Thymus (tissue), 11 donors: Measurements from ENCODE around the gene CMKLR1. TPM values are rescaled to one million over a fixed set of nuclear protein-coding genes. Genes with fewer than 3 reads are reported as not detected.

Source experiments
- DNase-seq, 9 donors: peaks; one replicate each; pipeline ENCODE4 v3.0.0-alpha.2; 2013; ENCODE audit warnings: low spot score in 9 of 9, low read depth in 6 of 9, missing footprints in 1 of 9
- H3K27ac ChIP-seq, 2 donors: one replicate each; pipeline ENCODE4 v1.5.1; 2013; ENCODE audit warnings: control low read depth in 1 of 2, low read depth in 1 of 2, low read length in 1 of 2, mild to moderate bottlenecking in 1 of 2, moderate library complexity in 1 of 2
- H3K27me3 ChIP-seq, 2 donors: one replicate each; pipeline ENCODE4 v1.5.1; 2013; ENCODE audit warnings: low read length in 1 of 2; ENCODE audit not compliant: control insufficient read depth in 2 of 2, insufficient read depth in 1 of 2
- H3K36me3 ChIP-seq, 2 donors: one replicate each; pipeline ENCODE4 v1.5.1; 2013; ENCODE audit warnings: low read length in 1 of 2, mild to moderate bottlenecking in 1 of 2, moderate library complexity in 1 of 2; ENCODE audit not compliant: control insufficient read depth in 2 of 2, insufficient read depth in 2 of 2
- H3K4me1 ChIP-seq, 2 donors: one replicate each; pipeline ENCODE4 v1.5.1; 2013; ENCODE audit warnings: low read length in 2 of 2; ENCODE audit not compliant: control insufficient read depth in 2 of 2, insufficient read depth in 2 of 2
- H3K4me3 ChIP-seq, 2 donors: one replicate each; pipeline ENCODE4 v1.5.1; 2013; ENCODE audit warnings: low read length in 2 of 2, control low read depth in 1 of 2, mild to moderate bottlenecking in 1 of 2
- H3K9me3 ChIP-seq, 2 donors: one replicate each; pipeline ENCODE4 v1.5.1; 2013; ENCODE audit warnings: low read length in 1 of 2, mild to moderate bottlenecking in 1 of 2; ENCODE audit not compliant: control insufficient read depth in 2 of 2, insufficient read depth in 1 of 2
- WGBS: extraction: QIAGEN DNeasy Blood & Tissue Kit; methylation state at CpG from one replicate; pipeline ENCODE4 v1.1.7; 2013; 5-methylcytosine and 5-hydroxymethylcytosine counted together
- polyA plus RNA-seq: library from polyadenylated mRNA; stranded (reverse); fragments of 200-250 nt; gene quantifications from one replicate; pipeline ENCODE4 v1.2.3, GENCODE V29; 2013
- total RNA-seq: library from RNA; stranded (reverse); fragments of 120-200 nt; gene quantifications from one replicate; pipeline ENCODE4 v1.2.4, GENCODE V29; 2013
- donor health status: healthy.

CMKLR1 gene
- total and polyA plus RNA-seq, 2 donors = 4.4 to 4.5 TPM

DNA sequence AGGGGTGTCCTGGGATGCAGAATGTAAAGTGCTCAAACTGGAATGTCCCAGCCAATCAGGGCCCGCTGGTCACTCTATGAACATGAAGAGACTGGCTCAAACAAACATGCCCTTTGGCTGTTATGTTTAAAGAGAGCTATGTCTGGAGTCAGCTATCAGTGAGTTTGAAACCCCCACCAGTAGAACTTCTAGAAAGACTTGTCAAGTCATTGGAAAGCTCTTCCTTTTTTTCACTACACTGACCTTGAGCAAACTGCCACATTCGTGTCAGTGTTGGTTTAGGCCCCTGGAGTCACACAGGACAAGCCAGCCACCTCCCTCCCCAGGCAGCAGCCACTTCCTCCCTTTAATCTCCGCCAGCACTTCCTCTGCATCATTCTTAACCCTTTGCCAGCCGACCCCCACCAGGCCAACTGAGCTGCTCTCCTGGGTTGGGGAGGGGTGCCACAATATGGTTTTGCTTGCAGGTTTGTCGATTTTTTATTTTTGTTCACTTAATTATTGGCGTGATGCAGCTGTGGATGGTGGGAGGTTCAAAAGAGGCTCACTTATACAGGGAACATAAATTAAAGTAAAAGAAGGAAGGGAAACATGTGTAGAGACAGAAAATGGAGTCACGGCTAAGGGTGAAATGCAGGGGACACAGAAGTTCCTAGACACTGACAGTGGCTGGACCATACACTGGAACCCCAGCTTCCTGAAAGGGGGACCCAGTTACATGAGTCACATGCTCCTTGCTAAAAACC, 25.3 kb downstream of the CMKLR1 start:
- DNase-seq = peak in 8 of 9 donors; percentile 10 to 82 (median 28)
- Histone ChIP-seq H3K4me1 (peaks cover 4 to 22% of the 10 kb centered on the region in 2 donors), H3K4me3 (no peak overlapping the region), H3K27ac (peak overlapping the region in 1 of 2 donors; percentile 43), H3K36me3 (no peaks in the 10 kb centered on the region), H3K9me3 (no peaks in the 10 kb centered on the region), H3K27me3 (no peaks in the 10 kb centered on the region)
- WGBS = 16% methylated on average over 7 of the region's 7 CpGs

DNA sequence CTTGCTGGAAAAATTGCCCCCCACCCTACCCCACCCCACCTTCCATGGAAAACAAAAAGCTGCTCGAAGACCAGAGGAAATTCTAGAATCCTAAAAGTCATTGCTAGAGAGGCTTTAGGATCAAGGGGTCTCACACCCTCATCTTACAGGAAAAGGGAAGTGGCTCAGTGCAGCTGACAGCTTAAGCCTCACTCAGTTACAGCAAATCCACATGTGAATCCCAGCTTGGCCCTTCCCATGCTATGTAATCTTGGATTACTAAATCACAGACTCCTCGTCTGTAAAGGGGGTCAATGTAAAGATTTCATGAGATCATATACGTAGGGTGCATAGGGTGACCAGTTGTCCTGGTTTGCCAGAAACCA, 25.9 kb downstream of the CMKLR1 start:
- WGBS = 51% methylated on average over 3 of the region's 3 CpGs
- peak in 2 of 9 donors; percentile 11 to 37 for DNase-seq
- Histone ChIP-seq H3K9me3 (no peaks in the 10 kb centered on the region), H3K36me3 (no peaks in the 10 kb centered on the region), H3K4me3 (no peak overlapping the region), H3K4me1 (peaks cover 4 to 22% of the 10 kb centered on the region in 2 donors), H3K27ac (peak overlapping the region in 1 of 2 donors; percentile 43), H3K27me3 (no peaks in the 10 kb centered on the region)

DNA sequence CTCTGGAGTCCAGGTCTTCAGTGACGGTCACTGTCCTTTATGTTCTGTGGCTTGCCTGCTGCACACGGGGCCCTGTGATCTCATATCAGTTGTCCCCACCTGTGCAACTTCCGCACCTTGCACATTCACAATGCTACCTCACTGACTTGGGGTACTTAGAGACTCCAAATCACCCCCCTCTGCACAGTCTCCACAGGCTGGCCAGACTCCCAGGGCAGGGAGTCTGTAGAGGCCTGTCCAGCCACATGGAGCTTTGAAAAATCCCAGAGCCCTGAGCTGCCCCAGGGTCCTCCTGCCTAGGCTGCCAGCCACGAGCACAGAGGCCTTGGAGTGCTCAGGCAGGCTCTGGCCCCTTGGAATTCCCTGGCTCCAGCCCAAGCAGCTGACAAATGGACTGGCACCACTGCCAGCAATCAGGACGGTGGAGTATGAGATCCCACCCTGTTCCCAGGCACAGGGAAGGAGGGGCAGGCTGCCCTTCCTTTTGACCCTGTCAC, 26.4 kb downstream of the CMKLR1 start:
- DNase-seq = peak in 1 of 9 donors; percentile 38
- Histone ChIP-seq H3K4me3 (no peak overlapping the region), H3K27me3 (no peaks in the 10 kb centered on the region), H3K36me3 (no peaks in the 10 kb centered on the region), H3K27ac (peak overlapping the region in 1 of 2 donors; percentile 11), H3K4me1 (peaks cover 4 to 22% of the 10 kb centered on the region in 2 donors), H3K9me3 (no peaks in the 10 kb centered on the region)
- 69% methylated on average over 5 of the region's 5 CpGs for WGBS

DNA sequence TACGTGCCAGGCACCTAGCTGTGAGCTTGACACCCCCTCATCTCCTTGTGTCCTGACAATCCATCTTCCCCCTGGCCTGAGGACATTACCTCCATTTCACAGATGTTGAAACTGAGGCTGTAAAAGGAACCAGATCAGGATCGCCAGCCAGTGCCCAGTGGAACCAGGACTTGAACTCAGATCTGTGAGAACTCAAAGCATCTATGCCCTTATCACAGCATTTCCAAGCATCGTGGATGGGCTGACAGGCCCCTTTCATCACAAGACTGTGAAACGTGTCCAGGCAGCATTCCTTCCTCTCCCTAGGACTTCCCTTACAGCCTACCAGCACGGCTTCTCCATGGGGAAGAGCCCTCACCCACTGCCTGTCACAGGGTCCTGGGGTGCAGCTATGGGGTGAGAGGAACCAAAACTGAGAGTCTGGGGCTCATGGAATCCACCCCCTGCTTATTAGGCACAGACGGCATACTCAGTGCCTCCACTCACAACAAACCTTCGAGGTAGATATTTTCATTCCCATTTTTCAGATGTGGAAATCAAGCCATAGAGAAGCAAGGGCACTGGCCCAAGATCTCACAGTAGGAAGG, 26.9 kb downstream of the CMKLR1 start:
- H3K4me3 ChIP-seq = no peak overlapping the region
- peaks cover 0 to 2% of the 10 kb centered on the region in 2 donors for H3K27me3 ChIP-seq
- H3K4me1 ChIP-seq = peaks cover 4 to 22% of the 10 kb centered on the region in 2 donors
- H3K27ac ChIP-seq = no peak overlapping the region
- H3K36me3 ChIP-seq = no peaks in the 10 kb centered on the region
- 88% methylated on average over 7 of the region's 7 CpGs for WGBS
- H3K9me3 ChIP-seq = no peaks in the 10 kb centered on the region
- no peak for DNase-seq

DNA sequence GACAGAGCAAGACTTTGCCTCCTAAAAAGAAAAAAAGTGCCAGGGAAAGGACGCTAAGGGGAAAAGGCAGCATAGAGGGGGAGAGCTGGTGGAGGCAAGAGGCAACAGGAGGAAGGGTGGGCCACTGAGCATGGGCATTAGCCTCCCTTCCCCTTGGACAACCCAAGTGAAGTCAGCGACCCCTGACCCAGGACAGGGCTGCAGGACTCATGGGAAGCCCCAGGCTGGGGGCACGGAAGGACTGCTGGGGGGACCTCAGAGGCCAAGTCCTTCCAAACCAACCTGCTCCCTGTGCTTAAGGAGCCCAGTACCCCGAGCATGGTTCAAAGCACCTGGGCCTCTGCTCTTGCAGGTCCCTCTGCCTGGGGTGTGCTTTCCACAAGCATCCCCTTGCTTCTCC, 27.5 kb downstream of the CMKLR1 start:
- H3K27me3 ChIP-seq = peaks cover 0 to 3% of the 10 kb centered on the region in 2 donors
- no peaks in the 10 kb centered on the region for H3K36me3 ChIP-seq
- WGBS = 97% methylated on average over 4 of the region's 4 CpGs
- DNase-seq = no peak
- no peak overlapping the region for H3K4me3 ChIP-seq
- no peaks in the 10 kb centered on the region for H3K9me3 ChIP-seq
- no peak overlapping the region for H3K27ac ChIP-seq
- peaks cover 4 to 22% of the 10 kb centered on the region in 2 donors for H3K4me1 ChIP-seq

DNA sequence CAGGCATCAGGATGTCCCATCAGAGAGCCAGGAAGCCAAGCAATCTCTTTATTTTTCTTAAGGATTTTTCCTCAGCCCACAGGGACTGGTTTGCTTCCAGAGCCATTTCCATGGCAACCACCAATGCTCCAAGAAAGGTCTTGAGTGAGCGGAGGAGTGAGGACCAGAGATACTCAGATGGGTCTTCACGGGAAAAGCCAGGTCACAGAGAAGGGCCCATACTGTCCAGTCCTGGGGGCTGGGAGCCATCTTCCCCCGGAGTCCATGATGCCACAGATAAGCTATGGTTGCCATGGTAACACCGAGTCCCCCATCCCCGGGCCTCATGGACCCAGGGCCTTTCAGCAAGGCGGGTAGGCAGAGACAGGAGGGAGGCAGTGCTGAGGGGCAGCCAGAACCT, 28.6 kb downstream of the CMKLR1 start:
- H3K4me3 ChIP-seq = no peak overlapping the region
- no peak overlapping the region for H3K27ac ChIP-seq
- H3K9me3 ChIP-seq = no peaks in the 10 kb centered on the region
- WGBS = 86% methylated on average over 6 of the region's 6 CpGs
- H3K4me1 ChIP-seq = peaks cover 4 to 26% of the 10 kb centered on the region in 2 donors
- no peak for DNase-seq
- H3K36me3 ChIP-seq = no peaks in the 10 kb centered on the region
- H3K27me3 ChIP-seq = peaks cover 0 to 5% of the 10 kb centered on the region in 2 donors

DNA sequence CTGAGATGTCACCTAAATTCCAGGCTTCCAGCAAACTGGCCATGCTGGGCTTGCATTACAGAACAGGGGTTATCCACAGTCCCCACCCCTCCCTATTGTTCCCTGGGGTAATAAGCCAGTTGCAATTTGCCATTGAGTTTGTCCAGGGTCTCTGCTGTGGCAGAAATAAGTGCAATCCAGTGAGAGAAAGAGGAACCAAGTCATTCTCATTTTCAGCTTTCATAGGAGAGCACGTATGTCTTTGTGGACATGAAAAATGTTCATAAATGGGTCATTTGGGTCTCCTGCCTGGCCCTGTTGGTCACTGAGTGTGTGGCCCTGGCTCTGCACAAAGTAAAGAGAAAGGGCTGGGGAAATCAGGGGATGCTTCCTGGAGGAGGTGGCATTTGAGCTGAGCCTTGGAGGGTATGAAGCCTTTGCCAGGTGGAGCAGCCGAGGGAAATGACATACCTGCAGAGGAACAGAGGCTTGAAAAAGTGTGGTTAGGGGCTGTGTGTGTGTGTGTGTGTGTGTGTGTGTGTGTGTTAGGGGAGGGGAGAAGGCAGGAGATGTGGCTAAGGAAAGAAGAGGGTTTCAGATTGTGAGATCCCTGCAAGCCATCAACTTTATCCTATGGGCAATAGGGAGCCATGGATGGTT, 29.3 kb downstream of the CMKLR1 start:
- H3K27me3 ChIP-seq = peaks cover 0 to 5% of the 10 kb centered on the region in 2 donors
- H3K9me3 ChIP-seq = no peaks in the 10 kb centered on the region
- WGBS = 81% methylated on average over 2 of the region's 2 CpGs
- H3K4me1 ChIP-seq = peaks cover 4 to 27% of the 10 kb centered on the region in 2 donors
- no peak for DNase-seq
- no peaks in the 10 kb centered on the region for H3K36me3 ChIP-seq
- no peak overlapping the region for H3K27ac ChIP-seq
- H3K4me3 ChIP-seq = no peak overlapping the region

DNA sequence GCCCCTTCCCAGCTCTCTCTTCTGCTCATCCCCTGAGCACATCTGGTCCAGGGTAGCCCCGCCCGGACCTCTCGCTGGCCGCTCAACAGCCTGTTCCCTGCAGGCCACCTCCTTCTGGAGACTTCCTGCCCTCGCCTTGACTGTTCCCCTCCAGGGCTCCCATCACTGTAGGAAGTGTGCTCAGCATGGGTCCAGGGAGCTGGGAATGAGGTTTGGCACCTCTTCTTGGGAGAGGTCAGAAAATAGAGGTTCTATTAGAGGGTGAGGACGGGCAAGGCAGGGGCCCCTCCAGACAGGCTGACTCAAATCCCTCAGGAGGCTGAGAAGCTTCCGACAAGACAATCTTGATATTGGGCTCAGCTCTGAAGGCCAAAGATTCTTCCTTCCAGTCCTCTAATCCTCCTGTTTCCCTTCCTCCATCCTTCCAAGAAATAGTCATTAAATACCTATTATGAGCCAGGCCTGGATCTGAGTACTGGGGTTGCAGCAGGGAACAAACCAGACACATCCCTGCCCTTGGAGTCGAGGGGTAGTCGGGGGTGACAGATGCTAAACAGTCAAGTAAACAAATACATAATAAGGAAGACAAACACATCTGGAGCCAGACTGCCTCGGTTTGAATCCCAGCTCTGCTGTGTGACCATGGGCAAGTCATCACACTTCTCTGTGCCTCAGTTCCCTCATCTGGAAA, 30.6 kb downstream of the CMKLR1 start:
- no peak for DNase-seq
- WGBS = 95% methylated on average over 10 of the region's 10 CpGs
- Histone ChIP-seq H3K36me3 (no peaks in the 10 kb centered on the region), H3K9me3 (no peaks in the 10 kb centered on the region), H3K27ac (no peak overlapping the region), H3K27me3 (peaks cover 0 to 5% of the 10 kb centered on the region in 2 donors), H3K4me1 (peaks cover 0 to 20% of the 10 kb centered on the region in 2 donors), H3K4me3 (no peak overlapping the region)
